ENCODE results near the gene MCF2L2.

Gene MCF2L2

DNA sequence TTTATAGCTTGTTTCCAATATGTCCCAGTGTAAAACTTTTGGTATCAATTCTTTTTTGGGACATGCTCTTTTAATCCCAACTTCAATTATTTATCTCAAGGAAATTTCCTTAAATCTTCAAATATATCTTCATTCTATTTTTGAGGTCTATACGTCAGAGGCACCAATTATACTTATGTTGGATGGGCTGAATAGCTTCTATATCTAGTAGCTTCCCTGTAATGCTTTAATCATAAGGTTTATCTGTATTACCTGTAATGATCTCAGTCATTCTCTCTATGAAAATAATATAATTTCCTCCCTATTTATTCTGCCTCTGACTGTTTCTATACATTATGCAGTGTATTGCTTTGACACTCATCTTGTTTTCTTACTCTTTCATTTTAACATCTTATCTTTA lies 299.2 kb downstream of the MCF2L2 start:
- no peaks in the 10 kb centered on the region for H3K27me3 ChIP-seq (replicated peaks; ENCODE audit: control insufficient read depth, insufficient read depth, low read length)
- TF ChIP-seq, protein P1, sequence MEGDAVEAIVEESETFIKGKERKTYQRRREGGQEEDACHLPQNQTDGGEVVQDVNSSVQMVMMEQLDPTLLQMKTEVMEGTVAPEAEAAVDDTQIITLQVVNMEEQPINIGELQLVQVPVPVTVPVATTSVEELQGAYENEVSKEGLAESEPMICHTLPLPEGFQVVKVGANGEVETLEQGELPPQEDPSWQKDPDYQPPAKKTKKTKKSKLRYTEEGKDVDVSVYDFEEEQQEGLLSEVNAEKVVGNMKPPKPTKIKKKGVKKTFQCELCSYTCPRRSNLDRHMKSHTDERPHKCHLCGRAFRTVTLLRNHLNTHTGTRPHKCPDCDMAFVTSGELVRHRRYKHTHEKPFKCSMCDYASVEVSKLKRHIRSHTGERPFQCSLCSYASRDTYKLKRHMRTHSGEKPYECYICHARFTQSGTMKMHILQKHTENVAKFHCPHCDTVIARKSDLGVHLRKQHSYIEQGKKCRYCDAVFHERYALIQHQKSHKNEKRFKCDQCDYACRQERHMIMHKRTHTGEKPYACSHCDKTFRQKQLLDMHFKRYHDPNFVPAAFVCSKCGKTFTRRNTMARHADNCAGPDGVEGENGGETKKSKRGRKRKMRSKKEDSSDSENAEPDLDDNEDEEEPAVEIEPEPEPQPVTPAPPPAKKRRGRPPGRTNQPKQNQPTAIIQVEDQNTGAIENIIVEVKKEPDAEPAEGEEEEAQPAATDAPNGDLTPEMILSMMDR (IDR thresholded peaks at IDR 0.05; ENCODE audit: insufficient read depth, low read length, poor library complexity, severe bottlenecking) = no peak
- no peak overlapping the region for H3K4me3 ChIP-seq (replicated peaks; ENCODE audit: low read depth, low read length)
- no peak for DNase-seq (ENCODE audit: extremely low read depth, insufficient read length)
- H3K36me3 ChIP-seq (ENCODE audit: control insufficient read depth, insufficient read depth, low read length) = peaks cover 11% of the 10 kb centered on the region

DNA sequence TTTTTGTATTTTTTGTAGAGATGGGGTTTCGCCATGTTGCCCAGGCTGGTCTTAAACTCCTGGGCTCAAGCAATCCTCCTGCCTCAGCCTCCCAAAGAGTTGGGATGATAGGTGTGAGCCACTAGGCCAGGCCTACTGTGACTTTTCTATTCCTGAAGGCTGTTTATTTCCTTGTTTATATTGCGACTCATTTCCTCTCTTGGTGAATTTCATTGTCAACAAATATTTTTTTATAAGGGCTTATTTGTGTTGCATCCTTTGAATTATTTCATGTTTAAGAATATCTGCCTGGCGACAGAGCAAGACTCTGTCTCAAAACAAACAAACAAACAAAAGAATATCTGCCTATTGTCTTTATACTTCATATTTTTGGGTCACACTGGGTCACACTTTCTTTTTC lies 299.7 kb downstream of the MCF2L2 start:
- Histone ChIP-seq H3K27me3 (replicated peaks; ENCODE audit: control insufficient read depth, insufficient read depth, low read length) (no peaks in the 10 kb centered on the region), H3K36me3 (ENCODE audit: control insufficient read depth, insufficient read depth, low read length) (peaks cover 11% of the 10 kb centered on the region), H3K4me3 (replicated peaks; ENCODE audit: low read depth, low read length) (no peak overlapping the region)
- no peak for DNase-seq (ENCODE audit: extremely low read depth, insufficient read length)
- TF ChIP-seq, protein P1 (IDR thresholded peaks at IDR 0.05; ENCODE audit: insufficient read depth, low read length, poor library complexity, severe bottlenecking) = no peak

Measured in GM06990 (cell line).